ENCODE results near the gene ABCC11.

Gene ABCC11

GRCh38 chr16:48126801-48127644 lies 120.3 kb downstream of the ABCC11 start:
- no peak for DNase-seq

- DNase-seq, result no peak
Measured at GRCh38 chr16:48125888-48126287, 121.5 kb downstream of the ABCC11 start.

- no peak for DNase-seq
Measured at GRCh38 chr16:48124266-48124665, 123.1 kb downstream of the ABCC11 start.

GRCh38 chr16:48123104-48123788 lies 124.1 kb downstream of the ABCC11 start:
- DNase-seq, result no peak

- DNase-seq, result no peak
Measured at GRCh38 chr16:48121276-48121675, 126.1 kb downstream of the ABCC11 start.

GRCh38 chr16:48118841-48119240 lies 128.5 kb downstream of the ABCC11 start:
- DNase-seq, result no peak

GRCh38 chr16:48117217-48118105 lies 129.9 kb downstream of the ABCC11 start:
- peak; percentile 52 for DNase-seq
